Neuron (in vitro differentiated cells): Measurements from ENCODE around the gene TSC2.
"Not testable (repeated sequence)": the region's sequence is repeated elsewhere in the genome, so short reads cannot be mapped to it uniquely, and the experiment has no call there.

Experiments used
- H2AFZ ChIP-seq: one replicate; pipeline ENCODE4 v1.6.1; 2013; ENCODE audit warnings: low read depth, mild to moderate bottlenecking, inconsistent platforms, low read length, moderate library complexity
- H3K27me3 ChIP-seq: one replicate; pipeline ENCODE4 v1.6.1; 2013; ENCODE audit warnings: low read length; ENCODE audit not compliant: insufficient read depth
- H3K36me3 ChIP-seq: one replicate; pipeline ENCODE4 v1.6.1; 2013; ENCODE audit warnings: low read length; ENCODE audit not compliant: insufficient read depth
- H3K4me1 ChIP-seq: one replicate; pipeline ENCODE4 v1.6.1; 2013; ENCODE audit warnings: low read length; ENCODE audit not compliant: insufficient read depth
- H3K4me3 ChIP-seq: 2 replicates; pipeline ENCODE4 v1.5.1; 2013; ENCODE audit warnings: mild to moderate bottlenecking, low read length, moderate library complexity
- H3K9me3 ChIP-seq: one replicate; pipeline ENCODE4 v1.6.1; 2013; ENCODE audit warnings: low read length

Gene TSC2

DNA sequence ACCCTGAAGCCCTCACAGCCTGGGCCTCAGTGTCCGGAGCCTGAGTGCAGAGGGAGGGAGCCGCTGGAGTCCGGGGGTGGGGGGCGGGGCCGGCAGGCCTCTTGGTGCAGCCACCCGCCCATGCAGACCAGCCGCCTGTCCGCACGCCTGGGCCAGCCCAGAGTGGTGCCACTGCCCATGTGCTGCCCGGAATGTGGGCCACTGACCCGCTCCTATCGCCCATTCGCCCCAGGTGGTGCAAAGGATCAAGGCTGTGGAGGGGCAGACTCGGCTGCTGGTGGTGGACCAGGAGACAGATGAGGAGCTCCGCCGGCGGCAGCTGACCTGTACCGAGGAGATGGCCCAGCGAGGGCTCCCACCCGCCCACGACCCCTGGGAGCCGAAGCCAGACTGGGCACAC, 18.4 kb upstream of the TSC2 start:
- H3K9me3 ChIP-seq = peaks cover 3% of the 10 kb centered on the region
- H2AFZ ChIP-seq = no peak overlapping the region
- H3K4me3 ChIP-seq = no peak overlapping the region
- no peaks in the 10 kb centered on the region for H3K36me3 ChIP-seq
- peaks cover 24% of the 10 kb centered on the region for H3K4me1 ChIP-seq
- peaks cover 38% of the 10 kb centered on the region for H3K27me3 ChIP-seq

DNA sequence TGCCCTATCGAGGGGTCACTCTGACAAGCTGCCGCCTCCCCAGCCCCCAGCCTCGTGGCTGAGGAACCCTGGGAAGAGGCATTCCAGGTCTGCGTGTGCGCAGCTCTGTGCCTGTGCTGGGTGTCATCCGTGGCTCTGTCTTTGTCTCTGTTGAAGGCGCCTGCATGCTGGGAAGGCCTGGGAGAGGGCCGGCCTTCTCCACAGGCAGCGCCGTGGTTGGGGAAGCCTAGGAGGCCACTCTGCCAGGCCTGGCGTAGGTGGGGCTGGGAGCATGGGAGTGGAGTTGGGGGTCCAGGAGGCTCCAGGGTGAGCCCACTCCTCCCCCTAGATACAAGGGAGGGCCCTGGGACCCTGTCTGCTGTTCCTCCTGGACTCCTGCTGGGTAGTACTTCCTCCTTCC, 17.7 kb upstream of the TSC2 start:
- Histone ChIP-seq H3K4me3 (no peak overlapping the region), H3K36me3 (no peaks in the 10 kb centered on the region), H2AFZ (no peak overlapping the region), H3K4me1 (peaks cover 24% of the 10 kb centered on the region), H3K27me3 (peaks cover 35% of the 10 kb centered on the region), H3K9me3 (peaks cover 3% of the 10 kb centered on the region)

DNA sequence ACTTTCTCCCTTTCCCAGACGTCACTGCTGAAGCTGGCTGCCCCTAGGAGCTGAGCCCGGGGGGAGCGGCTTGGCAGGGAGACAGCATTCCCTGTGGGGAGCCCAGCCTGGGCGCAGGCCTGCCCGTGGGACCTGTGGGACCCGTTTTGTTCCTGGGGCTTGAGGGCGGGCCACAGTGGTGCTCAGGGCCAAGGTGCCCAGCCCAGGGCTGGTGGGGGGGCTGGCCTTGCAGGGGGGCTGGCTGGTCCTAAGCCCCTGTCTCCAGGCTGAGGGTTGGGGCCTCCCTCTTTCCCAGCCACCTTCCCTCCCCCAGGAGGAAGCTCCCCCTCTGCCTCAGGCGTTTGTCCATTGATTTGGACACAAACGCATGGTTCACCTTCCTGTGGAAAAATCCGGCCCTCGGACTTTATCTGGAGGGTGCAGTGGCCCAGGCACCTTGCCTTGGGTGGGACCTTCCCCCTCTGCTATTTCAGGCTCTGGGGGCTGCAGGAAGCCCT, 16.7 kb upstream of the TSC2 start:
- Histone ChIP-seq H2AFZ (no peak overlapping the region), H3K9me3 (peaks cover 3% of the 10 kb centered on the region), H3K27me3 (peaks cover 24% of the 10 kb centered on the region), H3K4me1 (peaks cover 22% of the 10 kb centered on the region), H3K4me3 (no peak overlapping the region), H3K36me3 (no peaks in the 10 kb centered on the region)

DNA sequence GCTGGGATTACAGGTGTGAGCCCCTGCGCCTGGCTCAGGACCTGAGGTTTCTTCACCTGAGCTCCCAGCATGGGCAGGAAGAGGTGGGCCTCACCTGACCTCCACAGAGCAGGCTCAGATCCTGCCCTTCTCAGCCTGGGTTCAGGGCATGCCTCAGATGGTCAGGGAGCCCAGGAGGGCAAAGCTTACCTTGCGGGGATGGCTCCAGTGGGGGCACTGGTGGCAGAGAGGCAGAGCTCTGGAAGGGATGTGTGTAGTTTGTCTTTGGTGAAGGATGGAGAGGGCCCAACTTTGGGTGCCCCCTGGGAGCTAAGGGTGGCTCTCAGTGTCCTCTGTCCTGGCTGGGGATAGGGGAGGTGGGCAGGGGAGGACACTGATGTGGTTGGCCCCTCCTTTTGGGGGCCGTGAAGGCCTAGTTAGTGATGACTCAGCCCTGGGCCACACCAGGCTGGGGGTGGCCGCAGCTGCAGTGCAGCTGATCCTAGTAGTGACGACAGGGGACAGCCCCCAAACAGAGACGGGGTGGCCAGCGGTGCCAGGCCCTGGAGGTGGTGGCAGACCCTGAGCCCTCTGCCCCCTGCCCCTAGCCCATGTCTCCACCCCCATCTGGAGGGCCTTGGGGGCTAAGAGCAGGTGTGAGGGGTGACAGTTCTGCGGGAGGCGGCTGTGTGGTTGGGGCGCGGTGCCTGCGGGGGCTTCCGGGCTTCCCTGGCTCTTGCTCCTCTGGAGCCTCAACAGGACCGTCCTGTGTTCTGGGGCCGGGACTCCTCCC, 15.3 kb upstream of the TSC2 start:
- no peaks in the 10 kb centered on the region for H3K36me3 ChIP-seq
- peaks cover 16% of the 10 kb centered on the region for H3K4me1 ChIP-seq
- H3K4me3 ChIP-seq = no peak overlapping the region
- H3K27me3 ChIP-seq = peaks cover 18% of the 10 kb centered on the region
- H2AFZ ChIP-seq = no peak overlapping the region
- peaks cover 3% of the 10 kb centered on the region for H3K9me3 ChIP-seq

DNA sequence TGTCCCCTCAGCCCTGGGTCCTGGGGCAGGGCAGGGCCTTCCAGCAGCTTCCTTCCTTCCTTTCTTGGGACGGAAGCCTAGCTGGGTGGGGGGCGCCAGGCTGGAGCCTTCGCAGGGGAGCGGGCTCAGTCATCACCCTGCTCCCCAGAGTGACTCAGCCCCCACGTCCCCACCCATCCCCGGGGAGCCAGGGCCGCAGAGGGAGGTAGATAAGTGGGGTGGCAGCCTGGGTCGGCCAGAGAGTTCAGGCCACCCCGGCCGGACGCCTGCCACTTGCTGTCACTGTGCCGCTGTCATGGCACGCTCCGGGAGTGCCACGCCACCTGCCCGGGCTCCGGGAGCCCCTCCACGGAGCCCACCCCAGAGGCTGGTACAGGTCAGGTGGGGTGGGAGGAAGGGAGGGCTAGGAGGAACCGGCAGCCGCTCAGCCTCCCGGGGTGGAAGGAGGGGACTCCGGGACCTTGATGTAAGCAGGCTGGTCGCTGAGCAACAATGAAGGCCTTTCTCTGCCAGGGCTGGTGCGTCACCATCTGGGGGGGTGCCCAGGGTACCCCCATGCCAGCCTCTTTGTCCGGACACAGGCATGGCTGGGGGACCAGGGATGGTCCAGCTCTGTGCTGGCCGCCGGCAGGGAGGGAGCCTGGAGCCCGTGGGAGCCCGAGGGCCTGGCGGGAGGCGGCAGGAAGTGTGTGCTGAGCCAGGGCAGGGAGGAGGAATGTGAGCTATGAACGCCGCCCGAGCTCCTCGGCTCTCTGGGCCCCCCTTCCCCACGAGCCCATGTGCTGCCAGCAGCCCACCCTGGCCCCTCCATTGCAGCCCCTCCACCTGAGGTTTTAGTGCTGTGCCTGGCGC, 14.5 kb upstream of the TSC2 start:
- Histone ChIP-seq H3K4me3 (no peak overlapping the region), H3K4me1 (peaks cover 14% of the 10 kb centered on the region)

GRCh38 chr16:2033909-2034695, 13.7 kb upstream of the TSC2 start:
- not testable (repeated sequence) for H3K9me3 ChIP-seq, H3K4me3 ChIP-seq, H3K27me3 ChIP-seq, H3K36me3 ChIP-seq
- peak overlapping the region; percentile 12 for H2AFZ ChIP-seq
- H3K4me1 ChIP-seq = peaks cover 14% of the 10 kb centered on the region

More for the DNA sequence above, 14.5 kb upstream of the TSC2 start:
- Histone ChIP-seq H2AFZ (peak overlapping the region; percentile 12), H3K36me3 (no peaks in the 10 kb centered on the region), H3K27me3 (peaks cover 10% of the 10 kb centered on the region), H3K9me3 (no peaks in the 10 kb centered on the region)

- H3K4me1 ChIP-seq = peaks cover 14% of the 10 kb centered on the region
- H3K4me3 ChIP-seq = no peak overlapping the region
- H3K36me3 ChIP-seq = no peaks in the 10 kb centered on the region
- no peak overlapping the region for H2AFZ ChIP-seq
- no peaks in the 10 kb centered on the region for H3K27me3 ChIP-seq
- no peaks in the 10 kb centered on the region for H3K9me3 ChIP-seq
These were observed 12.9 kb upstream of the TSC2 start for GRCh38 chr16:2034696-2035430.

DNA sequence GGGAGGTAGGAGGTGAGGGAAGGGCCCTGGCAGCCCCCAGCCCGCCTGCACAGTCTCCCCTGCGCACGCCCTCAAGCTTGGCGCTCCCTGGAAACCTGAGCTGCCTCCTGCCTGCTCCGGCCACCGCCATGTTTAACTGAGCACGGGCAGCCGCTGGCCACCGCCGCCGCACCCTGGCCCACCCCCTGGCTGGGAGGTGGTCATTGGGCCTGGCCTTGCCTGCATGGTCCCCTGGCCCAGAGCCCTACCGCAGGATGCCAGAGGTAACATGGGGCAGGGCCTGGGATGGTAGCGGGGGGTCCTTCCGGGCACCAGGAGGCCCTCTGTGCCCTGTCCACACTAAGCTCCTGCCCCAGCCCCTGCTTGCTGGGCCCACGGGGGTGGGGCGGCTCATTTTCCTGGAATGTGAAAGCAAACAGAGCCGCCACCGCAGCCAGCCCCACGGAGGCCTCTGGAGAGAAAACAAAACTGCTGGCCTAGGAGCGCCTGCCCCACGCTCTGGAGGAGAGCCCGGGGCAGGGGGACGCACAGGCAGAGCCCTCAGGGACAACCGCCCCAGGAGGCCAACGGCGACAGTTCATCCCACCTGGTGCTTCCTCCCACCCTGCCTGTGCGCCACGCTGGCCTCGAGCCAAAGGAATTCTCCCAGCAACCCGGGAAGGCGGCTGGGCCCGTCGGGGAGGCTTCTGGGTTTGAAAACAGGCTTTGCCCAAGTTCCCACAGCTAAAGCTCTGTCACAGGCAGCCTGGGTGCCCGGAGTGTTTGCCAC, 12.2 kb upstream of the TSC2 start:
- Histone ChIP-seq H2AFZ (no peak overlapping the region), H3K4me3 (no peak overlapping the region), H3K4me1 (peaks cover 14% of the 10 kb centered on the region), H3K27me3 (no peaks in the 10 kb centered on the region), H3K9me3 (no peaks in the 10 kb centered on the region), H3K36me3 (no peaks in the 10 kb centered on the region)

- H3K9me3 ChIP-seq = no peaks in the 10 kb centered on the region
- no peak overlapping the region for H3K4me3 ChIP-seq
- peaks cover 14% of the 10 kb centered on the region for H3K4me1 ChIP-seq
- no peaks in the 10 kb centered on the region for H3K27me3 ChIP-seq
- H3K36me3 ChIP-seq = no peaks in the 10 kb centered on the region
- no peak overlapping the region for H2AFZ ChIP-seq
These were observed 11.4 kb upstream of the TSC2 start for GRCh38 chr16:2036200-2036966.

- H3K27me3 ChIP-seq = no peaks in the 10 kb centered on the region
- H3K4me1 ChIP-seq = peaks cover 14% of the 10 kb centered on the region
- H3K4me3 ChIP-seq = no peak overlapping the region
- H2AFZ ChIP-seq = no peak overlapping the region
- no peaks in the 10 kb centered on the region for H3K9me3 ChIP-seq
- H3K36me3 ChIP-seq = no peaks in the 10 kb centered on the region
These were observed 10.7 kb upstream of the TSC2 start for GRCh38 chr16:2037115-2037514.

DNA sequence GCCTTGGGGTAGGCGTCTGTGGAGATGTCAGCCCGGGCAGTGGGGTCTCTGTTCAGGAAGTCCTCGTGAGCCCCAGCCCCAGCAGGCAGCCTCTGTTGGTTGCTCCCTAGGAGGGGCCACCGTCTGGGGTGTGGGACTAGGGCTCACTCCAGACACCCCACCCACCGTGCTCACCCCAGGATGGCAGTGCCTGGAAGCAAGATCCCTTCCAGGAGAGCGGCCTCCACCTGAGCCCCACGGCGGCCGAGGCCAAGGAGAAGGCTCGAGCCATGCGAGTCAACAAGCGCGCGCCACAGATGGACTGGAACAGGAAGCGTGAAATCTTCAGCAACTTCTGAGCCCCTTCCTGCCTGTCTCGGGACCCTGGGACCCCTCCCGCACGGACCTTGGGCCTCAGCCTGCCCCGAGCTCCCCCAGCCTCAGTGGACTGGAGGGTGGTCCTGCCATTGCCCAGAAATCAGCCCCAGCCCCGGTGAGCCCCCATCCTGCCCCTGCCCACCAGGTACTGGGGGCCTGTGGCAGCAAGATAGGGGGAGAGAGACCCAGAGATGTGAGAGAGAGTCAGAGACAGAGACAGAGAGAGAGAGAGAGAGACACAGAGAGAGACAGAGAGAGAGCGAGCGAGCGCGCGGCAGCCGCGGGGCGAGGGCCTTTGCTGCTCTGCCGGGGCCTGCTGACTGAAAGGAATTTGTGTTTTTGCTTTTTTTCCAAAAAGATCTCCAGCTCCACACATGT, 10.0 kb upstream of the TSC2 start:
- no peaks in the 10 kb centered on the region for H3K27me3 ChIP-seq
- peaks cover 14% of the 10 kb centered on the region for H3K4me1 ChIP-seq
- no peak overlapping the region for H3K4me3 ChIP-seq
- no peaks in the 10 kb centered on the region for H3K36me3 ChIP-seq
- no peak overlapping the region for H2AFZ ChIP-seq
- no peaks in the 10 kb centered on the region for H3K9me3 ChIP-seq
